Glutamatergic neuron (in vitro differentiated cells): Measurements from ENCODE around the gene DPH1. TPM values are rescaled to one million over a fixed set of nuclear protein-coding genes. Genes with fewer than 3 reads are reported as not detected.

Source experiments
- DNase-seq: peaks from one replicate; pipeline ENCODE4 v3.0.0; 2022
- H3K27ac Mint-ChIP-seq: one replicate; pipeline ENCODE4 v1.8.0; 2020; ENCODE audit warnings: mild to moderate bottlenecking, mixed read lengths, inconsistent platforms; ENCODE audit not compliant: unreplicated experiment
- H3K27me3 Mint-ChIP-seq: one replicate; pipeline ENCODE4 v1.8.0; 2020; ENCODE audit warnings: mild to moderate bottlenecking, moderate library complexity, mixed read lengths, inconsistent platforms; ENCODE audit not compliant: unreplicated experiment
- H3K36me3 Mint-ChIP-seq: one replicate; pipeline ENCODE4 v1.8.0; 2020; ENCODE audit warnings: mild to moderate bottlenecking, mixed read lengths, inconsistent platforms; ENCODE audit not compliant: unreplicated experiment
- H3K4me1 Mint-ChIP-seq: one replicate; pipeline ENCODE4 v1.8.0; 2020; ENCODE audit warnings: mild to moderate bottlenecking, low read depth, mixed read lengths, inconsistent platforms; ENCODE audit not compliant: unreplicated experiment
- H3K4me3 Mint-ChIP-seq: one replicate; pipeline ENCODE4 v1.8.0; 2020; ENCODE audit warnings: mild to moderate bottlenecking, mixed read lengths, inconsistent platforms; ENCODE audit not compliant: unreplicated experiment
- H3K9me3 Mint-ChIP-seq: one replicate; pipeline ENCODE4 v1.8.0; 2020; ENCODE audit warnings: mild to moderate bottlenecking, moderate library complexity, mixed read lengths, inconsistent platforms; ENCODE audit not compliant: unreplicated experiment
- CTCF ChIP-seq: fragments of 200-600 bp; sonication (generic); IDR thresholded peaks from one replicate; pipeline ENCODE4 v1.5.0; 2021; ENCODE audit not compliant: partially characterized antibody, unreplicated experiment
- total RNA-seq: library from RNA; stranded (reverse); fragmentation: NEBNext Ultra II Directional; extraction: Animal tissue kit (Norgen Biotek cat#: 25700); gene quantifications from one replicate; pipeline ENCODE4 v1.2.1, GENCODE V29; 2021; ENCODE audit not compliant: unreplicated experiment

DPH1 gene
- total RNA-seq, 1 donor from 2014 or later: 36.4 TPM

GRCh38 chr17:2082003-2082781 is 52.2 kb downstream of the DPH1 start:
- Mint-ChIP-seq H3K27me3 (peaks cover 3% of the 10 kb centered on the region), H3K36me3 (peaks cover 5% of the 10 kb centered on the region), H3K4me1 (peaks cover 46% of the 10 kb centered on the region), H3K9me3 (peaks cover 3% of the 10 kb centered on the region), H3K4me3 (peak overlapping the region; percentile 50), H3K27ac (peak overlapping the region; percentile 60)
- DNase-seq: no peak
- TF ChIP-seq CTCF: no peak

DNA sequence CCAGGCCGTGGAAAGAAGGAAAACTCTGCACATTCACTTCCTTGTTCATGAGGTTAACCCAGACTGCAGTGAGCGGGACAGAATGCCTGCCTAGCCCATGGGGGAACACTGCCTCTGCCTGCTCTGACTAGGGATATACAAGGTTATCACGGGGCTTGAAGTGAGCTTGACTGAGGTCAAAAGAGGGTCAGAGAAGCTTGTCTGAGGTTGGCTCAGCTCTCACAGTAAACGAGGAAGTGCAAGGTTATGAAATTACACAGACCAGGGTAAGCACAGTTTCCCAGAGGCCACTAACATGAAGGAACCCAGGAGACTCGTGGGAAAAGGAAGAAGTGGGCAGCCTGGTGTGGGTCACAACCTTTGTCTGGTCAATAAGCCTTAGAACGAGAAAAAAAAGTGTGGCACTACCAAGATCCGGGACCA is 53.7 kb downstream of the DPH1 start:
- Mint-ChIP-seq H3K27me3 (peaks cover 3% of the 10 kb centered on the region), H3K36me3 (peaks cover 5% of the 10 kb centered on the region), H3K4me3 (peak overlapping the region; percentile 59), H3K27ac (peak overlapping the region; percentile 89), H3K4me1 (peaks cover 45% of the 10 kb centered on the region), H3K9me3 (peaks cover under 1% of the 10 kb centered on the region)
- no peak for TF ChIP-seq CTCF
- no peak for DNase-seq

GRCh38 chr17:2084036-2084765 is 54.2 kb downstream of the DPH1 start:
- no peak for TF ChIP-seq CTCF
- Mint-ChIP-seq H3K4me1 (peaks cover 50% of the 10 kb centered on the region), H3K36me3 (peaks cover 2% of the 10 kb centered on the region), H3K9me3 (no peaks in the 10 kb centered on the region), H3K27ac (peak overlapping the region; percentile 89), H3K27me3 (peaks cover 4% of the 10 kb centered on the region), H3K4me3 (peak overlapping the region; percentile 22)
- DNase-seq: peak; percentile 53

- Mint-ChIP-seq H3K27ac (peak overlapping the region; percentile 89), H3K4me1 (peaks cover 55% of the 10 kb centered on the region), H3K9me3 (peaks cover 2% of the 10 kb centered on the region), H3K36me3 (no peaks in the 10 kb centered on the region), H3K27me3 (peaks cover 4% of the 10 kb centered on the region), H3K4me3 (no peak overlapping the region)
- TF ChIP-seq CTCF: no peak
- no peak for DNase-seq
Measured at GRCh38 chr17:2084766-2085647, 55.1 kb downstream of the DPH1 start.
